HepG2 (cell line): ENCODE measurements around the gene C2orf42. TPM values are rescaled to one million over a fixed set of nuclear protein-coding genes. Genes with fewer than 3 reads are reported as not detected.

Experiments used
- MTF2 ChIP-seq: sonication (generic); formaldehyde crosslinking; IDR thresholded peaks from 2 replicates; pipeline ENCODE4 v1.5.0; 2020; ENCODE audit warnings: missing genetic modification reagents, borderline replicate concordance
- PPARG ChIP-seq: conservative IDR thresholded peaks from 2 replicates; pipeline ENCODE4 v1.6.1; 2016; ENCODE audit warnings: missing biosample characterization, missing genetic modification reagents
- SMYD3 ChIP-seq: sonication (generic); formaldehyde crosslinking; IDR thresholded peaks from 2 replicates; pipeline ENCODE4 v1.8.1; 2023; ENCODE audit warnings: mild to moderate bottlenecking, missing genetic modification reagents
- SUZ12 ChIP-seq: fragments of 150-350 bp; IDR thresholded peaks from 2 replicates; pipeline ENCODE4 v1.6.1; 2014; ENCODE audit warnings: low read depth, low read length
- ZBTB39 ChIP-seq: sonication (generic); formaldehyde crosslinking; IDR thresholded peaks from 2 replicates; pipeline ENCODE4 v1.5.0; 2020; ENCODE audit warnings: missing genetic modification reagents
- ZNF382 ChIP-seq: sonication (generic); formaldehyde crosslinking; IDR thresholded peaks from 2 replicates; pipeline ENCODE4 v1.5.0; 2020; ENCODE audit warnings: missing genetic modification reagents, mild to moderate bottlenecking, borderline replicate concordance
- ZNF569 ChIP-seq: sonication (generic); formaldehyde crosslinking; IDR thresholded peaks from 2 replicates; pipeline ENCODE4 v1.5.0; 2020; ENCODE audit warnings: mild to moderate bottlenecking, missing genetic modification reagents, moderate library complexity, borderline replicate concordance
- ZSCAN25 ChIP-seq: sonication (generic); formaldehyde crosslinking; IDR thresholded peaks from 2 replicates; pipeline ENCODE4 v1.8.0; 2022; ENCODE audit warnings: mild to moderate bottlenecking, missing genetic modification reagents
- polyA plus RNA-seq, 8 experiments: library from polyadenylated mRNA; depleted of rRNA in 3 of 8; stranded (reverse) in 7 of 8; unstranded in 1 of 8; fragments of >200 nt; fragmentation: Illumina TruSeq in 4 of 8; extraction: Trizol in 4 of 8; gene quantifications; 2 replicates each; pipeline versions ENCODE4 v1.2.1 to v1.2.3, GENCODE V29; 2011 to 2016; ENCODE audit warnings: low read depth in 4 of 8, missing spikeins in 1 of 8, mixed read lengths in 1 of 8; ENCODE audit not compliant: insufficient read depth in 1 of 8
- total RNA-seq, 5 experiments: library from RNA; depleted of rRNA; stranded (reverse); fragments of >200 nt; fragmentation: Illumina TruSeq; extraction: Trizol; gene quantifications; 2 replicates each; pipeline ENCODE4 v1.2.3, GENCODE V29; 2016; ENCODE audit warnings: low read depth in 1 of 5
- TF ChIP-seq, protein P1 (sequence below): sonication (generic); formaldehyde crosslinking; conservative IDR thresholded peaks from 2 replicates; pipeline ENCODE4 v1.8.1; 2023; ENCODE audit warnings: missing genetic modification reagents
- TF ChIP-seq, protein P2 (sequence below): sonication (generic); formaldehyde crosslinking; IDR thresholded peaks from 2 replicates; pipeline ENCODE4 v1.4.0; 2020; ENCODE audit warnings: missing genetic modification reagents
- TF ChIP-seq, protein P3 (sequence below): IDR thresholded peaks from 2 replicates; pipeline ENCODE4 v1.6.1; 2016; ENCODE audit warnings: missing genetic modification reagents, missing compliant biosample characterization
- TF ChIP-seq, protein P4 (sequence below): sonication (generic); formaldehyde crosslinking; IDR thresholded peaks from 2 replicates; pipeline ENCODE4 v1.4.0; 2020; ENCODE audit warnings: missing genetic modification reagents, borderline replicate concordance
- TF ChIP-seq, protein P5 (sequence below): sonication (generic); formaldehyde crosslinking; conservative IDR thresholded peaks from 2 replicates; pipeline ENCODE4 v1.4.0; 2020; ENCODE audit warnings: mild to moderate bottlenecking, missing genetic modification reagents, moderate library complexity

Gene C2orf42
- total and polyA plus RNA-seq, 2 of the 13 experiments (the other 11 are each of a cell fraction or from before 2014, with no cell fraction given) = 9.3 to 9.9 TPM

DNA sequence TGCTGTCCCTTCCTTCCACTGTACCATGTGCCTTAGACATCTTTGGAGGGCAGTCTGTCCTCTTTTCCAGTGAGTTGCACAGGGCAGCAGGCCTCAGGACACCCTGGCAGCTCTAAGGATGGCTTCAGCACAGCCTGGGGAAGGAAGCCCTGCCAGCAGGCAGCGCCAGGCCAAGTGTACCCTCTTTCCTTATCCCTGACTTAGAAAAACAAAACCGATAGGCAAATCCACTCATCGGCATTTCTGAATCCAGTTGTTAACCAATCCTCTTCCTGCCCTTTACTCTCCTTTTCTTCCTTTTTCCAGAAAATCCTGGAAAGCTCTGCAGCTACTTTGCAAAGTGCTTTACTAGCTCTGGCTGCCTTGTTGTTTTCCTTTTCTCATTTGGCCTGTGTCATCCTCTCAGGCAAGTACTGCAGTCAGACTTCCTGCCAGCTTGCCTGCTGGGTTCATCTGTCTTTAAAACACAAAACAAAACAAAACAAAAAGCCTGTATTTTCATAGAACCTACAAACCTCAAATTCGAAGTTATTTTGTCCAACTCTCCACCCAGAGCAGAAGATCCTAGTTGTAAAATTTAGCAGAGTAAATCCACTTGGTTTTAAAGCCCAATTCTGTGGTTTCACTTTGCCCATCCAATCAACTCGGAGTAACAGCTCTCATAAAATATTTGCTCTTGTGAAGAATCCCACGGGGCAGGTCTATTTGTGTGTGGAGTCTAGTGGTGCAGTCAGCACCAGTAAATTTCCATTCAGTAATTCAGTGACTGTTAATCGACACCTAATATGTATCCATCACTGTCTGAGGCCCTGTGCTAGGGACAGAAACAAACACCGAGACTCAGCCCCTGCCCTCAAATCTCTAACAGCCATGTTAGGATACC lies 58.3 kb downstream of the C2orf42 start (continued):
- TF ChIP-seq ZBTB39 (CRISPR knock-in tag) (no peak), SMYD3 (CRISPR knock-in tag) (no peak), MTF2 (CRISPR knock-in tag) (no peak), ZNF569 (CRISPR knock-in tag) (no peak), PPARG (peak; percentile 25; the same call in 1 of the 2 replicates), ZNF382 (no peak), ZSCAN25 (peak; percentile 38; the same call in 1 of the 2 replicates), SUZ12 (no peak)
- TF ChIP-seq, protein P1, sequence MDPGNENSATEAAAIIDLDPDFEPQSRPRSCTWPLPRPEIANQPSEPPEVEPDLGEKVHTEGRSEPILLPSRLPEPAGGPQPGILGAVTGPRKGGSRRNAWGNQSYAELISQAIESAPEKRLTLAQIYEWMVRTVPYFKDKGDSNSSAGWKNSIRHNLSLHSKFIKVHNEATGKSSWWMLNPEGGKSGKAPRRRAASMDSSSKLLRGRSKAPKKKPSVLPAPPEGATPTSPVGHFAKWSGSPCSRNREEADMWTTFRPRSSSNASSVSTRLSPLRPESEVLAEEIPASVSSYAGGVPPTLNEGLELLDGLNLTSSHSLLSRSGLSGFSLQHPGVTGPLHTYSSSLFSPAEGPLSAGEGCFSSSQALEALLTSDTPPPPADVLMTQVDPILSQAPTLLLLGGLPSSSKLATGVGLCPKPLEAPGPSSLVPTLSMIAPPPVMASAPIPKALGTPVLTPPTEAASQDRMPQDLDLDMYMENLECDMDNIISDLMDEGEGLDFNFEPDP (CRISPR knock-in tag) = no peak
- TF ChIP-seq, protein P2, sequence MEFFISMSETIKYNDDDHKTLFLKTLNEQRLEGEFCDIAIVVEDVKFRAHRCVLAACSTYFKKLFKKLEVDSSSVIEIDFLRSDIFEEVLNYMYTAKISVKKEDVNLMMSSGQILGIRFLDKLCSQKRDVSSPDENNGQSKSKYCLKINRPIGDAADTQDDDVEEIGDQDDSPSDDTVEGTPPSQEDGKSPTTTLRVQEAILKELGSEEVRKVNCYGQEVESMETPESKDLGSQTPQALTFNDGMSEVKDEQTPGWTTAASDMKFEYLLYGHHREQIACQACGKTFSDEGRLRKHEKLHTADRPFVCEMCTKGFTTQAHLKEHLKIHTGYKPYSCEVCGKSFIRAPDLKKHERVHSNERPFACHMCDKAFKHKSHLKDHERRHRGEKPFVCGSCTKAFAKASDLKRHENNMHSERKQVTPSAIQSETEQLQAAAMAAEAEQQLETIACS = no peak
- TF ChIP-seq, protein P3, sequence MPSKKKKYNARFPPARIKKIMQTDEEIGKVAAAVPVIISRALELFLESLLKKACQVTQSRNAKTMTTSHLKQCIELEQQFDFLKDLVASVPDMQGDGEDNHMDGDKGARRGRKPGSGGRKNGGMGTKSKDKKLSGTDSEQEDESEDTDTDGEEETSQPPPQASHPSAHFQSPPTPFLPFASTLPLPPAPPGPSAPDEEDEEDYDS (CRISPR knock-in tag) = peak; percentile 87
- TF ChIP-seq, protein P4, sequence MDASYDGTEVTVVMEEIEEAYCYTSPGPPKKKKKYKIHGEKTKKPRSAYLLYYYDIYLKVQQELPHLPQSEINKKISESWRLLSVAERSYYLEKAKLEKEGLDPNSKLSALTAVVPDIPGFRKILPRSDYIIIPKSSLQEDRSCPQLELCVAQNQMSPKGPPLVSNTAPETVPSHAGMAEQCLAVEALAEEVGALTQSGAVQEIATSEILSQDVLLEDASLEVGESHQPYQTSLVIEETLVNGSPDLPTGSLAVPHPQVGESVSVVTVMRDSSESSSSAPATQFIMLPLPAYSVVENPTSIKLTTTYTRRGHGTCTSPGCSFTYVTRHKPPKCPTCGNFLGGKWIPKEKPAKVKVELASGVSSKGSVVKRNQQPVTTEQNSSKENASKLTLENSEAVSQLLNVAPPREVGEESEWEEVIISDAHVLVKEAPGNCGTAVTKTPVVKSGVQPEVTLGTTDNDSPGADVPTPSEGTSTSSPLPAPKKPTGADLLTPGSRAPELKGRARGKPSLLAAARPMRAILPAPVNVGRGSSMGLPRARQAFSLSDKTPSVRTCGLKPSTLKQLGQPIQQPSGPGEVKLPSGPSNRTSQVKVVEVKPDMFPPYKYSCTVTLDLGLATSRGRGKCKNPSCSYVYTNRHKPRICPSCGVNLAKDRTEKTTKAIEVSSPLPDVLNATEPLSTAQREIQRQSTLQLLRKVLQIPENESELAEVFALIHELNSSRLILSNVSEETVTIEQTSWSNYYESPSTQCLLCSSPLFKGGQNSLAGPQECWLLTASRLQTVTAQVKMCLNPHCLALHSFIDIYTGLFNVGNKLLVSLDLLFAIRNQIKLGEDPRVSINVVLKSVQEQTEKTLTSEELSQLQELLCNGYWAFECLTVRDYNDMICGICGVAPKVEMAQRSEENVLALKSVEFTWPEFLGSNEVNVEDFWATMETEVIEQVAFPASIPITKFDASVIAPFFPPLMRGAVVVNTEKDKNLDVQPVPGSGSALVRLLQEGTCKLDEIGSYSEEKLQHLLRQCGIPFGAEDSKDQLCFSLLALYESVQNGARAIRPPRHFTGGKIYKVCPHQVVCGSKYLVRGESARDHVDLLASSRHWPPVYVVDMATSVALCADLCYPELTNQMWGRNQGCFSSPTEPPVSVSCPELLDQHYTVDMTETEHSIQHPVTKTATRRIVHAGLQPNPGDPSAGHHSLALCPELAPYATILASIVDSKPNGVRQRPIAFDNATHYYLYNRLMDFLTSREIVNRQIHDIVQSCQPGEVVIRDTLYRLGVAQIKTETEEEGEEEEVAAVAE (CRISPR knock-in tag) = no peak
- TF ChIP-seq, protein P5, sequence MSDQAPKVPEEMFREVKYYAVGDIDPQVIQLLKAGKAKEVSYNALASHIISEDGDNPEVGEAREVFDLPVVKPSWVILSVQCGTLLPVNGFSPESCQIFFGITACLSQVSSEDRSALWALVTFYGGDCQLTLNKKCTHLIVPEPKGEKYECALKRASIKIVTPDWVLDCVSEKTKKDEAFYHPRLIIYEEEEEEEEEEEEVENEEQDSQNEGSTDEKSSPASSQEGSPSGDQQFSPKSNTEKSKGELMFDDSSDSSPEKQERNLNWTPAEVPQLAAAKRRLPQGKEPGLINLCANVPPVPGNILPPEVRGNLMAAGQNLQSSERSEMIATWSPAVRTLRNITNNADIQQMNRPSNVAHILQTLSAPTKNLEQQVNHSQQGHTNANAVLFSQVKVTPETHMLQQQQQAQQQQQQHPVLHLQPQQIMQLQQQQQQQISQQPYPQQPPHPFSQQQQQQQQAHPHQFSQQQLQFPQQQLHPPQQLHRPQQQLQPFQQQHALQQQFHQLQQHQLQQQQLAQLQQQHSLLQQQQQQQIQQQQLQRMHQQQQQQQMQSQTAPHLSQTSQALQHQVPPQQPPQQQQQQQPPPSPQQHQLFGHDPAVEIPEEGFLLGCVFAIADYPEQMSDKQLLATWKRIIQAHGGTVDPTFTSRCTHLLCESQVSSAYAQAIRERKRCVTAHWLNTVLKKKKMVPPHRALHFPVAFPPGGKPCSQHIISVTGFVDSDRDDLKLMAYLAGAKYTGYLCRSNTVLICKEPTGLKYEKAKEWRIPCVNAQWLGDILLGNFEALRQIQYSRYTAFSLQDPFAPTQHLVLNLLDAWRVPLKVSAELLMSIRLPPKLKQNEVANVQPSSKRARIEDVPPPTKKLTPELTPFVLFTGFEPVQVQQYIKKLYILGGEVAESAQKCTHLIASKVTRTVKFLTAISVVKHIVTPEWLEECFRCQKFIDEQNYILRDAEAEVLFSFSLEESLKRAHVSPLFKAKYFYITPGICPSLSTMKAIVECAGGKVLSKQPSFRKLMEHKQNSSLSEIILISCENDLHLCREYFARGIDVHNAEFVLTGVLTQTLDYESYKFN (CRISPR knock-in tag) = peak; percentile 52; the same call in 1 of the 2 replicates
